ENCODE measurements around the gene FANCL.
"Not testable (repeated sequence)": the region's sequence is repeated elsewhere in the genome, so short reads cannot be mapped to it uniquely, and the experiment has no call there.

FANCL gene

DNA sequence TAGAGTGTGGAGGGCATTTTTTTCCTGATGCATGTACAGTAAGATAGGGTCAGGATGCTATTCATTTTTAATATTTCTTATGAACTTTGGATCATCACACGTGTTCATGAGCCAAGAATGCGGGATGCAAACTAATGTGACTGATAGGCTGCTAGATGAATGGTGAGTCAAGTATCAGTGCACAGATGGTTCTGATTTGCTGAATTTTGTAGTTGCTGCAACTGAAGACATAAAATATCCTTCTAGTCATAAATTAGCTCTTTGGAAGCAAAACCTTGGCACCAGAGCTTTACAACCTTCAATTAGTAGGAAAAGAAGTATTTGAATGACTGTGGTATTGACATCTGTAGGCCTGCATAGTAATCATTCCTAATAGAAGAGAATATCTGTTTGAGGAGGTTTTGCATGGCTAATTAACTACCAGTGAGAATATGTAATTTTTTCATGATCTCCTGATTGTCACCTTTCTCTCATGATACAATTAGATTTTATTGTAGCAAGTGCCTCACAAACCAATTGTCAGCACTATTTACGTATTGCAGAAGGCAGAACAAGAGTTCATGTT lies 100.5 kb downstream of the FANCL start:
- no peak for DNase-seq (ENCODE audit: low spot score)

DNA sequence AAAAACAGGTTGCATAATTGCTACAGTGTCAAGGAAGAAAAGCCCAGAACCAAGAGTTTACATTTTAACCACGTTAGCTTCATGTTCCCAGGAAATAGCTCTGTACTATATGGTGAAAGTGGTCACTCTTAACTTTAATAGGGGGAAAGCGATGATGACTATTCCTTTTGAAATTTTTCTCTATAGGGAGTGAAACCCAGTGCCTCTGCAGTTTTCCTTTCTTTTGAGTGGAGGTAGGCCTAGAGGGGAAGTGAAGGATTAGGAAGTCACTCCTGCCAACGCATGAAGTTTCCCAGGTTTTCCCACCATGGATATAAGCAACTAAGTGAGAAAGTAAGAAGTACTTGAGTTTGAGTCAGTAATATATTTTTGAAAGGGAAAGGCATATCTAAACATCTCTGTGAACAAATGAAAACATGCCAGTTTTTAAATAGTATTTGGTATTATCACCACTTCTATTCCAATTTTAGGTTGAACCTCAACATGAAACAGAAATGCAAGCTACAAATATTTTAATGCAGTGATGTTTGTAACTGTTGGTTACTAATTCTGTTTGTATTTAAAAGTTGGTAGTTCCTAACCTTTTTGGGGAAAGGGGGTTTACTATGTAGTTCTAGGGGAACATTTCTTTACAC lies 102.6 kb downstream of the FANCL start:
- no peak for DNase-seq (ENCODE audit: low spot score)

GRCh38 chr2:58137856-58138255 lies 103.3 kb downstream of the FANCL start:
- DNase-seq (ENCODE audit: low spot score) = no peak

DNA sequence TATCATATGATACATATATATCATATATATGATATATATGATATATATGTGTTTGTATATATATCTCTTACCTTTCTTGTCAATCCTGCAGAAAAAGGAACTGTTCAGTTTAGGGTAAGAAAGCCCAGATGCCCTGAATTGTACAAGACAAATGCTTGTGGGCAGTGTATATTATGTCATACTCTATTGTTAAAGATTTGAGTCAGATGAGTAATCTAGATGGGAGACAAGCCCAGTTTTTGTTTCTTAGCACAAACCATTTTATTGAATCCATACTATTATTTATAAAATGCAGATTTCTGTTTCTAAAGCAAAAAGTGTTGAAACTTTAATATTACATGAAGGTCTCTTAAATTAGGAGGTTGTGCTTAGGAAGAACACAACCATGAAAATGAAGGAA lies 103.9 kb downstream of the FANCL start:
- DNase-seq (ENCODE audit: low spot score) = no peak

DNA sequence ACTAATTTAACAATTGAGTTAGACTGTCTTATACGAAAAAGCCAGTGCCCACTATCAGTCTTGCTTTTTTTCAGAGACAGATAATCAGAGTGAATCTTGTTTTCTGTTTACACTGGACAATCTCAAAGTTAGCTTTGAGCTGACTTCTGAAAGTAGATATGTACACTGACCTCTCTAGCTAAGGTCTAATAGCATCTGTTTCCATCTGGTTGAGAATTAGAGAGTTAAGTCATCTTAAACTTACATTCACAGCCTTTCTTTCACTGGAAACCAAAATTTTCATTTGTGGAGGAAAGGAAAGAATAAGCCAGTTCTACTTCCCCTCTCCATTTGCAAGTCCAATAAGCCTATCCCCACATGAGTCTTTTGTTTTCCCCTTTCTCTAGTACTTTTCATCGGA lies 105.3 kb downstream of the FANCL start:
- DNase-seq (ENCODE audit: low spot score) = no peak

GRCh38 chr2:58133395-58133794 lies 107.7 kb downstream of the FANCL start:
- DNase-seq (ENCODE audit: low spot score) = no peak

GRCh38 chr2:58131191-58132011 lies 109.7 kb downstream of the FANCL start:
- DNase-seq (ENCODE audit: low spot score) = no peak

DNA sequence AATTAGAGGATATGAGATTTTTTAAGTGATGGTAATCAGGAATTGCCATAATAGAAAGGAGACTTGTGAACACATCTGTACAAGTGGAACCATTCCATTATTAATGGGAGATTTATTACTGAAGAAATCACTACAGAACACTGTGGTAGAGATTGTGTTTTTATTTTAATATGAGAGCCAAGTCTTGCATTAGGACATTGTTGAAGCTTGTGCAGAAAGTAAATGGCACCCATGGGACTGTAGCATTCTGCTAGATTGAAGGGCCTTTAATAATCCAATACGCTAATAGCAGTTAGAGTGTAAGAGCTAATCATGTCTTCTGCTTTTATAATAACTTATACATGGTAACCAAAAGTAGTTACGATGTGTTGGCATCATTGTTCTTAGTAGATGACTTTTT lies 110.9 kb downstream of the FANCL start:
- no peak for DNase-seq (ENCODE audit: low spot score)

DNA sequence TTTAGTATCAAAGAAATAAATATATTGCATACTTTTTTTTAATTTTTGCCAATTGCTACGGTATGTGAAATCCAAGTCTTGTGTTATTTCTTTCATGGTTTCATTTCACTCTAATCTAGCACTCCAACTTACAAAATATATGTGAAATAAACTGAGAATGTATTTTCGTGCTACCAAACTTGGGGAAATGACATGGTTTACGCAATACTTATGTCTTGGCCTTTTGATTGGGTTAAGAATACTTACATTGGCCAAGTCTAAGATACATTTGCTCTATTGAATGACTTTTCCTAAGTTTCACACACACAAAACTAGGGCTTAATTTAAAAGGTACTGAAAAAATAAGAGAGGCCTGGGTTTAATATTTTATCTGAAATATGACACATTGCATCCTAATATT lies 114.0 kb downstream of the FANCL start:
- no peak for DNase-seq (ENCODE audit: low spot score)

GRCh38 chr2:58122540-58122939 lies 118.6 kb downstream of the FANCL start:
- no peak for DNase-seq (ENCODE audit: low spot score)

GRCh38 chr2:58122040-58122439 lies 119.1 kb downstream of the FANCL start:
- no peak for DNase-seq (ENCODE audit: low spot score)

GRCh38 chr2:58120626-58121229 lies 120.4 kb downstream of the FANCL start:
- DNase-seq (ENCODE audit: low spot score) = no peak

- DNase-seq (ENCODE audit: low spot score) = not testable (repeated sequence)
These were observed 127.6 kb downstream of the FANCL start for GRCh38 chr2:58113563-58113962.

DNA sequence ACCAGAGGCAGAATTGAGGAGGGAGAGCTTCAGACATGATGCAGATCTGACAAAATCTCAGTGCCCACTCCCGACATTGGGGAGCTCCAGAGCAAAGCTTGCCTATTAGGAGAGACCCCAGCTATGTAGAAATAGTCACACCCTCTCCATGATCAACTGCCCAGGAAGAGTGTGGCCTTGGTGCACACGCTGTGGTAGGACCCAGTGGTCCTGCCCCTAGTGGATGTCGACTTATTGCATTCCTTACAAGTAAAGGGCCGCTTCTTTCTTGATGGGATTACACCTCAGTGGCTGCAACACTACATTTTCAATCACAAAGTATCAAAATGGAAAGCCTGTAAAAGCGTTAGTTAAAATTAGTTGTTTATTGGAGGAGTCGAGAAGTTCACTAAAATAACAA lies 130.4 kb downstream of the FANCL start:
- DNase-seq (ENCODE audit: low spot score) = no peak

DNA sequence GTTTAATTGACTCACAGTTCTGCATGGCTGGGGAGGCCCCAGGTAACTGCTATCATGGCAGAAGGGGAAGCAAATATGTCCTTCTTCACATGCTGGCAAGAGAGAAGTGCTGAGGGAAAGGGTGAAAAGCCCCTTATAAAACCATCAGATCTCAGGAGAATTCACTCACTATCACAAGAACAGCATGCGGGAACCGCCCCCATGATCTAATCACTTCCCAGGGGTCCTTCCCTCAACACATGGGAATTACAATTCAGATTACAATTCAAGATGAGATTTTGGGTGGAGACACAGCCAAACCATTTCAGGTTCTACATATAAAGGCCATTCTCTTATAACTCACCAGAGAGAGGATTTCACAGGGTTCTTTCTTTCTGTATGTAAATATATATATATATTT lies 131.6 kb downstream of the FANCL start:
- no peak for DNase-seq (ENCODE audit: low spot score)

Data from hematopoietic multipotent progenitor cell treated with erythropoietin and hydrocortisone succinate and interleukin-3 and kit ligand, for 15 days (in vitro differentiated cells).